ENCODE measurements around the gene RNF213.

RNF213 gene

GRCh38 chr17:80349151-80349651 lies 88.5 kb downstream of the RNF213 start:
- DNase-seq (ENCODE audit: low read depth in 2 of 2) = no peak

- DNase-seq (ENCODE audit: low read depth in 2 of 2) = no peak
Observed at GRCh38 chr17:80349751-80350150, 89.1 kb downstream of the RNF213 start.

GRCh38 chr17:80352216-80352895 lies 91.7 kb downstream of the RNF213 start:
- DNase-seq (ENCODE audit: low read depth in 2 of 2) = no peak

GRCh38 chr17:80352991-80353665 lies 92.5 kb downstream of the RNF213 start:
- DNase-seq (ENCODE audit: low read depth in 2 of 2) = no peak

- no peak for DNase-seq (ENCODE audit: low read depth in 2 of 2)
Observed at GRCh38 chr17:80353718-80354275, 93.1 kb downstream of the RNF213 start.

GRCh38 chr17:80354336-80354735 lies 93.7 kb downstream of the RNF213 start:
- DNase-seq (ENCODE audit: low read depth in 2 of 2) = no peak

- DNase-seq (ENCODE audit: low read depth in 2 of 2) = no peak
Observed at GRCh38 chr17:80356231-80356856, 95.7 kb downstream of the RNF213 start.

- no peak for DNase-seq (ENCODE audit: low read depth in 2 of 2)
Observed at GRCh38 chr17:80358131-80358530, 97.5 kb downstream of the RNF213 start.

- no peak for DNase-seq (ENCODE audit: low read depth in 2 of 2)
Observed at GRCh38 chr17:80358861-80359260, 98.2 kb downstream of the RNF213 start.

- no peak for DNase-seq (ENCODE audit: low read depth in 2 of 2)
Observed at GRCh38 chr17:80359422-80360110, 98.9 kb downstream of the RNF213 start.

GRCh38 chr17:80360396-80360795 lies 99.7 kb downstream of the RNF213 start:
- no peak for DNase-seq (ENCODE audit: low read depth in 2 of 2)

GRCh38 chr17:80361495-80362220 lies 101.0 kb downstream of the RNF213 start:
- no peak for DNase-seq (ENCODE audit: low read depth in 2 of 2)

GRCh38 chr17:80362428-80363119 lies 101.9 kb downstream of the RNF213 start:
- DNase-seq (ENCODE audit: low read depth in 2 of 2) = no peak

GRCh38 chr17:80363120-80363515 lies 102.5 kb downstream of the RNF213 start:
- DNase-seq (ENCODE audit: low read depth in 2 of 2) = no peak

GRCh38 chr17:80363518-80364090 lies 103.0 kb downstream of the RNF213 start:
- DNase-seq (ENCODE audit: low read depth in 2 of 2) = no peak

- no peak for DNase-seq (ENCODE audit: low read depth in 2 of 2)
Observed at GRCh38 chr17:80364091-80364691, 103.5 kb downstream of the RNF213 start.

- DNase-seq (ENCODE audit: low read depth in 2 of 2) = no peak
Observed at GRCh38 chr17:80365001-80365965, 104.6 kb downstream of the RNF213 start.

GRCh38 chr17:80365983-80366382 lies 105.3 kb downstream of the RNF213 start:
- no peak for DNase-seq (ENCODE audit: low read depth in 2 of 2)

GRCh38 chr17:80367503-80367902 lies 106.9 kb downstream of the RNF213 start:
- DNase-seq (ENCODE audit: low read depth in 2 of 2) = no peak
